Sigmoid colon (tissue), 3 donors: ENCODE data around the gene KRTAP19-7.

Experiments used
- POLR2A ChIP-seq, 2 donors: fragments of 450-650 bp; IDR thresholded peaks; one replicate each; pipeline ENCODE4 v1.6.1; 2016; ENCODE audit warnings: antibody characterized with exemption in 2 of 2, mild to moderate bottlenecking in 2 of 2, moderate library complexity in 2 of 2
- TF ChIP-seq, protein P1 (sequence below), 4 experiments: fragments of 450-650 bp in 3 of 4; fragments of 200-600 bp in 1 of 4; IDR thresholded peaks; one replicate each; pipeline ENCODE4 v1.5.1; 2016 to 2019; ENCODE audit warnings: antibody characterized with exemption in 4 of 4, mild to moderate bottlenecking in 3 of 4, moderate library complexity in 2 of 4

DNA sequence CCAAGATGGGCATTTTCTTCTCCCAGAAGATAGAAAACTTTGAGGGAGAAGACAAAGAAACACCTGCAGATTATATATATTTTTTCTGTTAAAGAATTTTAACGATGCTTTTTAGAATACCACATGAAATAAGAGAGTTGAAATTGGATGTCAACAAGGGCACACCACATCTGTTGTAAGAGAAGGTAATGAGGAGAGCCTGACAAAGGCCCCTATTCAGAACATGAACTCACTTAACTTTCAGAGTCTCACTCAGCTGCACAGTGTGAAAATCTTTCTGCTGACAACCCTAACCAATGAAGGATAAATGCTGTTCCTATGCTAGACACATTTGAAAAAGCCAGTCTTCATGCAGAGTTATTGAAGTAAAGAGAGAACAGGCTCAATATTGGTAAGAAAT is 21.8 kb upstream of the KRTAP19-7 start:
- TF ChIP-seq, protein P1, sequence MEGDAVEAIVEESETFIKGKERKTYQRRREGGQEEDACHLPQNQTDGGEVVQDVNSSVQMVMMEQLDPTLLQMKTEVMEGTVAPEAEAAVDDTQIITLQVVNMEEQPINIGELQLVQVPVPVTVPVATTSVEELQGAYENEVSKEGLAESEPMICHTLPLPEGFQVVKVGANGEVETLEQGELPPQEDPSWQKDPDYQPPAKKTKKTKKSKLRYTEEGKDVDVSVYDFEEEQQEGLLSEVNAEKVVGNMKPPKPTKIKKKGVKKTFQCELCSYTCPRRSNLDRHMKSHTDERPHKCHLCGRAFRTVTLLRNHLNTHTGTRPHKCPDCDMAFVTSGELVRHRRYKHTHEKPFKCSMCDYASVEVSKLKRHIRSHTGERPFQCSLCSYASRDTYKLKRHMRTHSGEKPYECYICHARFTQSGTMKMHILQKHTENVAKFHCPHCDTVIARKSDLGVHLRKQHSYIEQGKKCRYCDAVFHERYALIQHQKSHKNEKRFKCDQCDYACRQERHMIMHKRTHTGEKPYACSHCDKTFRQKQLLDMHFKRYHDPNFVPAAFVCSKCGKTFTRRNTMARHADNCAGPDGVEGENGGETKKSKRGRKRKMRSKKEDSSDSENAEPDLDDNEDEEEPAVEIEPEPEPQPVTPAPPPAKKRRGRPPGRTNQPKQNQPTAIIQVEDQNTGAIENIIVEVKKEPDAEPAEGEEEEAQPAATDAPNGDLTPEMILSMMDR (IDR thresholded peaks at IDR 0.05): no peak
- TF ChIP-seq POLR2A (IDR thresholded peaks at IDR 0.05): no peak
